NT2/D1 (cell line): ENCODE data around the gene RPS6KB2.

Experiments
- DNase-seq: peaks from one replicate; pipeline ENCODE4 v3.0.0-alpha.2; 2011; ENCODE audit warnings: low read depth, low spot score
- H3K27me3 ChIP-seq: 2 replicates; pipeline ENCODE4 v1.6.0; 2011; ENCODE audit warnings: mild to moderate bottlenecking; ENCODE audit not compliant: insufficient read length, insufficient read depth
- H3K36me3 ChIP-seq: 2 replicates; pipeline ENCODE4 v1.6.1; 2011; ENCODE audit warnings: mild to moderate bottlenecking, low read length, mixed read lengths; ENCODE audit not compliant: insufficient read depth, insufficient read length
- H3K4me1 ChIP-seq: 2 replicates; pipeline ENCODE4 v1.5.1; 2011; ENCODE audit not compliant: insufficient read depth, insufficient read length
- H3K4me3 ChIP-seq: 2 replicates; pipeline ENCODE4 v1.5.1; 2011; ENCODE audit warnings: low read depth; ENCODE audit not compliant: insufficient read length
- H3K9ac ChIP-seq: 2 replicates; pipeline ENCODE4 v1.6.0; 2011; ENCODE audit warnings: low read depth; ENCODE audit not compliant: insufficient read length
- H3K9me3 ChIP-seq: 2 replicates; pipeline ENCODE4 v1.5.1; 2011; ENCODE audit warnings: mild to moderate bottlenecking, low read length; ENCODE audit not compliant: insufficient read depth
- SUZ12 ChIP-seq: IDR thresholded peaks from 2 replicates; pipeline ENCODE4 v1.6.1; 2011; ENCODE audit not compliant: insufficient read length, insufficient read depth; ENCODE audit errors: extremely low read depth
- YY1 ChIP-seq: IDR thresholded peaks from 2 replicates; pipeline ENCODE4 v1.6.1; 2011; ENCODE audit not compliant: insufficient read length, insufficient read depth
- ZNF274 ChIP-seq: IDR thresholded peaks from 2 replicates; pipeline ENCODE4 v1.6.1; 2011; ENCODE audit warnings: mild to moderate bottlenecking, low read depth, low read length

RPS6KB2 gene

DNA sequence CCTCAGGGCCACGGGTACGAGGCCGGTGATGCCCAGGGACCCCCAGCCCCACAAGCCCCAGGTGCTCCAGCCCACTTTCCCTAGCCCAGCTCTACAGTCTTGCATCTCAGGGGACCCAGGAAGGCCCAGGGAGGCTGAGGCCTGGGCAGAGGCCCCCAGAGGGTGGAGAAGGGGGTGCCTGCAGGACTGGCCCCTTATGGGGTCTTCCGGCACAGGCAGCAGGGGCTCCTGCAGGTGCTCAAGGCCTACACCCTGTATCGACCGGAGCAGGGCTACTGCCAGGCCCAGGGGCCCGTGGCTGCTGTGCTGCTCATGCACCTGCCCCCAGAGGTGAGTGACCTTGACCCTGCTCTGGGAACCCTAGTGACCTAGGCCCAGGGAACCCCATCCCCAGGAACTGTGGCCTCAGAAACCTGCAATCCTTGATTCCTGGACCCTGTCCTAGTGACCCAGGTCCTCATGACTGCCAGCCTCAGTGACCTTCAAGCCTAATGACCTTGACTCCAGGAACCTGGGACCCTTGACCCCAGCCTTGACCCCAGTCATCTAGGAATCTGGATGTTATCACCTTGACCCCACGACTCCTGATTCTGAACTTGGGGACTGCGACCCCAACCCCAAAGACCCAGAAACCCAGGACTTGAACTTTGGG is 22.5 kb upstream of the RPS6KB2 start:
- Histone ChIP-seq H3K4me1 (peaks cover 38% of the 10 kb centered on the region), H3K9ac (no peak overlapping the region)

DNA sequence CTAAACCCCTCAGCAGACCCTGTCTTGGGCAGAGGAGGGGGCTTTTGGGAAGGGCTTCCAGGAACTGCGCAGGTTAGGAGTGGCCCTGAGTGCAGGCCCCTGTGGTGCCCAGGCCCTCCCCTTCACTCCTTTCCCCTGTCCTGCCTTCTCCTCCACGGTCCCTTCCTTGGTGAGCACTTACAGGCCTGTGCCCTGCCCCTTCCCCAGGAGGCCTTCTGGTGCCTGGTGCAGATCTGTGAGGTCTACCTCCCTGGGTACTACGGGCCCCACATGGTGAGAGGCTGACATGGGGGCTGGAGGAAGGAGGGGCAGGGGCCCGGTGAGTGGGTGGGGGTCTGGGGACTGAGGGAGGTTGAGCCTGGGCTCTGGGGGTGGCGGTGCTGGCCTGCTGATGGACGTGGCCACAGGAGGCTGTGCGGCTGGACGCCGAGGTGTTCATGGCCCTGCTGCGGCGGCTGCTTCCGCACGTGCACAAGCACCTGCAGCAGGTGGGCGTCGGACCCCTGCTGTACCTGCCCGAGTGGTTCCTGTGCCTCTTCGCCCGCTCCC is 21.8 kb upstream of the RPS6KB2 start:
- Histone ChIP-seq H3K9ac (no peak overlapping the region), H3K4me3 (no peak overlapping the region), H3K9me3 (no peaks in the 10 kb centered on the region), H3K4me1 (peaks cover 44% of the 10 kb centered on the region), H3K36me3 (no peaks in the 10 kb centered on the region), H3K27me3 (peaks cover 39% of the 10 kb centered on the region)
- TF ChIP-seq ZNF274 = no peak
- no peak for TF ChIP-seq SUZ12
- no peak for TF ChIP-seq YY1
- no peak for DNase-seq

More for the DNA sequence above, 22.5 kb upstream of the RPS6KB2 start:
- no peak for DNase-seq
- peaks cover 38% of the 10 kb centered on the region for H3K27me3 ChIP-seq
- H3K36me3 ChIP-seq = peaks cover under 1% of the 10 kb centered on the region
- no peaks in the 10 kb centered on the region for H3K9me3 ChIP-seq
- no peak for TF ChIP-seq YY1
- no peak for TF ChIP-seq ZNF274
- no peak for TF ChIP-seq SUZ12
- no peak overlapping the region for H3K4me3 ChIP-seq

DNA sequence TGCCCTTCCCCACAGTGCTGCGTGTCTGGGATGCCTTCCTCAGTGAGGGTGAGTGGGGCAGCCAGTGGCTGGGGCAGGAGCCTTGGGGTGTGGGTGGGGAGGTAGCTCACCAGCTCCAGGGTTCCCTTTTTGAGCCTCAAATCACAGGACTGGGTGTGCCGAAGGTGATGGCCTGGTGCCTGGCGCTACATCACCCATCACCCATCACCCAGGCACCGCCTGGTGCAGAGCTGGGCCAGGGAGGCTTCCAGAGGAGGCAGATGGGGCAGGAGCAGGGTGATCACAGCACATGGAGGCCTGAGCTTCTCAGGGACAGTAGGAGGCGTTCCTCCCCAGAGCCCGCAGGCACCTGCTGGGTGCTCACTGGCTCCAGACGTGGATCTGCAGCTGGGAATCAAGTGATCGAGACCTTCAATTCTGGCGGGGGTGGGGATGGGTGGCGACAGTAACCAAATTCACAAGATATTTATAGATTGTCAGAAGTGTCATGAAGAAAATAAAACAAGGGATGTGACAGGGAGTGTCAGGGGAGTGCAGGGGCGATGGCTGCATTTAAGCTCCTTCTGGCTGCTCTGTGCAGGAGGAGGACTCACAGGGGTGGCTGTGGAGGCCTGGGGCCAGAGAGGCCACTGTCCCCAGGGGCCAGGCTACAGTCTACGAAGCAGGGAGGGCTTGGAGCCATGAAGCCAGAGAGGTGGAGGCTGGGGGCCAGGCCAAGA is 21.2 kb upstream of the RPS6KB2 start:
- Histone ChIP-seq H3K4me3 (no peak overlapping the region), H3K4me1 (peaks cover 45% of the 10 kb centered on the region), H3K9ac (no peak overlapping the region), H3K27me3 (peaks cover 45% of the 10 kb centered on the region), H3K36me3 (no peaks in the 10 kb centered on the region), H3K9me3 (no peaks in the 10 kb centered on the region)
- DNase-seq = no peak
- TF ChIP-seq SUZ12 = no peak
- TF ChIP-seq ZNF274 = no peak
- no peak for TF ChIP-seq YY1

DNA sequence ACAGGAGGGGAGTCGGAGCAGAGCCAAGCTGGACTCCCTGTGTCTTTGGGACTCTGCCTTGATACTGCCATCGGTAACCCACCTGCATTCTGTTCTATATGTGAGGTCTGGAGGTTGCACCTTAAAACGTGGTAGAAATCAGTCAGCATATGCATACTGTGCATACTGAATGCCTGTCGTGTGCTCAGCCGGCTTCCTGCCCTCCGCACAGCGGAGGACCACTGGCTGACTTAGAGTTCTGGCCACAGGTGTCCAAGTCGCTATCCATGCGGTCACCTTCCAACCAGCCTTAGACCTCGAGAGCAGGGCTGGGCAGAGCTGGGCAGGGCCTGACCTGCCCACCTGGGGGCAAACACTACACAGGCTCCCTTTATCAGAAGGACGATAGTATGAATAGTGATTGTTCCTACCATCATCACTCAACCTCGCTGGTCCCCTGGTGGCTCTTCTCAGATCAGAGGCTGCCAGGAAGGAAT is 20.6 kb upstream of the RPS6KB2 start:
- no peak for TF ChIP-seq SUZ12
- no peak for TF ChIP-seq YY1
- TF ChIP-seq ZNF274 = no peak
- no peak overlapping the region for H3K9ac ChIP-seq
- H3K4me1 ChIP-seq = peaks cover 50% of the 10 kb centered on the region
- peaks cover 50% of the 10 kb centered on the region for H3K27me3 ChIP-seq
- H3K9me3 ChIP-seq = no peaks in the 10 kb centered on the region
- no peak overlapping the region for H3K4me3 ChIP-seq
- DNase-seq = no peak
- H3K36me3 ChIP-seq = no peaks in the 10 kb centered on the region

DNA sequence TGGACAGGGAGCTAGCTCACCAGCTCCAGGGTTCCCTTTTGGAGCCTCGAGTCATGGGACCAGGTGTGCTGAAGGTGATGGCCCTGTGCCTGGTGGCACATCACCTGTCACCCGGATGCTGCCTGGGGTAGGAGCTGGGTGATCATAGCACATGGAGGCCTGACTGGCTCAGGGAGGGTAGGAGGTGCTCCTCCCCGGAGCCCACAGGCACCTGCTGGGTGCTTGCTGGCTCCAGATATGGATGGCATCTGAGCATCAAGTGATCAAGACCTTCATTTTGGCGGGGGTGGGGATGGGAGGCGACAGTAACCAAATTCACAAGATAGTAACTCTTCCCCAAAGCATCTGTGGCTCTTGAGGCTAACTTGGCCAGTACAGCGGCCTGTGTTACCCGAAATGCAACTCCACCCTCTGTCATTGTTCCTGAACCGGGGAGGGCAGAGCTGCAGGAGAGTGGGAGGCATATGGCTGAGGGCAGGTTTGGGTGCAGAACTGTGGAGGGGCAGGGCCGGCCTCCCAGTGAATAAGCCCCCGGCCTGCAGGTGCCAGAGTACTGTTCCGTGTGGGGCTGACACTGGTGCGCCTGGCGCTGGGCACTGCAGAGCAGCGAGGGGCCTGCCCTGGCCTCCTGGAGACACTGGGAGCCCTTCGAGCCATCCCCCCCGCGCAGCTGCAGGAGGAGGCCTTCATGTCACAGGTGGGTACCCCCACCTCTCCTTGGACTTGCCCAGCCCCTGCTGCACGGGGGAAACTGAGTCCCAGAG is 19.7 kb upstream of the RPS6KB2 start:
- TF ChIP-seq SUZ12 (no peak), ZNF274 (no peak), YY1 (no peak)
- no peak overlapping the region for H3K9ac ChIP-seq
- peaks cover 55% of the 10 kb centered on the region for H3K27me3 ChIP-seq
- DNase-seq = no peak
- H3K9me3 ChIP-seq = no peaks in the 10 kb centered on the region
- no peak overlapping the region for H3K4me3 ChIP-seq
- no peaks in the 10 kb centered on the region for H3K36me3 ChIP-seq
- H3K4me1 ChIP-seq = peaks cover 53% of the 10 kb centered on the region

DNA sequence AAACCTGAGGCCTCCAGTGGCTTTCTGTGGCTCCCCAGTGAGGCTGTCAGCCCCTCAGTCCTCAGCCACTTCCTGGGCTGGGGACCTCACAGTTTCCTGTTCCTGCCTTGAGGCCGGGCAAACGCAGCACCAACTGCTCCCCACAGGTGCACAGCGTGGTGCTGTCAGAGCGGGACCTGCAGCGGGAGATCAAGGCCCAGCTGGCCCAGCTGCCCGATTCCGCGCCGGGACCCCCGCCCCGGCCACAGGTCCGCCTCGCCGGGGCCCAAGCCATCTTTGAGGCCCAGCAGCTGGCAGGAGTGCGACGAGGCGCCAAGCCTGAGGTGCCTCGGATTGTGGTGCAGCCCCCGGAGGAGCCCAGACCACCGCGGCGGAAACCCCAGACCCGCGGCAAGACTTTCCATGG is 19.0 kb upstream of the RPS6KB2 start:
- H3K9ac ChIP-seq = no peak overlapping the region
- no peaks in the 10 kb centered on the region for H3K9me3 ChIP-seq
- H3K36me3 ChIP-seq = no peaks in the 10 kb centered on the region
- H3K4me3 ChIP-seq = no peak overlapping the region
- TF ChIP-seq YY1 = no peak
- TF ChIP-seq SUZ12 = no peak
- no peak for TF ChIP-seq ZNF274
- H3K27me3 ChIP-seq = peaks cover 55% of the 10 kb centered on the region
- no peak for DNase-seq
- peaks cover 48% of the 10 kb centered on the region for H3K4me1 ChIP-seq
